Activated CD4-positive, CD25-positive, alpha-beta regulatory T cell treated with anti-CD3 and anti-CD28 coated beads, Interleukin-2, amount 50 U/mL, for 24 hours (primary cell): Measurements from ENCODE around the gene PRKCA.

ENCODE experiments used
- ATAC-seq, 2 donors: fragments of 150-1000 bp; cut with Tn5 transposase; one replicate each; pipeline ENCODE4 v1.10.0; 2021; ENCODE audit warnings: mild to moderate bottlenecking in 1 of 2, moderate library complexity in 1 of 2

The PRKCA gene

GRCh38 chr17:66783656-66784381, 481.4 kb downstream of the PRKCA start:
- no peak for ATAC-seq

- ATAC-seq = no peak
These were observed 482.4 kb downstream of the PRKCA start for GRCh38 chr17:66784621-66785364.

GRCh38 chr17:66786107-66786506, 483.7 kb downstream of the PRKCA start:
- no peak for ATAC-seq

DNA sequence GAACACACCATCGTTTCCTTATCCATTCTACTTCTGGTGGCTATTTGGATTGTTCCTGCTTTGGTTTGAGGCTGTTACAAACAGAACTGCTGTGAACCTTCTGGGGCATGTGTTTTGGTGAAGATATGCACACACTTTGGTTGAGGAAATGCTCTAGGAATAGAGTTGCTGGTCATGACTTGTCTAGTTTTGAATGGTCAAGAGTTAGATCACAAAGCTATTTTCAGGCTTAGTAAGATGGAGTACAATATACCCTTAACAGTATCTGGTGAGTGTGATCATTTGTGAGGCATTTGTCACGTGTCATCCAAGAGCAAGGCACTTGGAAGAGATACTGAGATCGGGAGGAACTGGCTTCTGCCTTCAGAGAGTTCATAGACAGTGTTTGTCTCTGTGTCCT, 485.5 kb downstream of the PRKCA start:
- ATAC-seq = no peak

DNA sequence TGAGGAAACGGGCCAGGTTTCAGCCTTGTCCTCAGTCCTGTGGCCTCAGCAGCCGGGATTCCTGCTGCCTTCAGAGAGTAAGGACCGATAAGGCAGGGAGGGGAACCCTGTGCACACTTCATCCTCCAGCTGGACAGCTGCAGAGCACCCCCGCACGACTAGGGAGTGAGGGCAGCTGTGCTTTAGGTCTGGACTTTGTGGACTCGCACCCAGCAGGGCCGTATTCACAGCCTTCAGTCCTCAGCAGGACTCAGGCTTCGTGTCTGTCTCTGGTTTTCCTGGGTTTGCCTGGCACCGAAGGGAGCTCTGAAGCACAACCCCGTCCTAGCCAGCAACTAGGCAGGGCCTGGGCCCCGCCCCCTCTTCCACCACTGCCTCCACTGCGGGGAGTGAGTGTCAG, 486.7 kb downstream of the PRKCA start:
- no peak for ATAC-seq

DNA sequence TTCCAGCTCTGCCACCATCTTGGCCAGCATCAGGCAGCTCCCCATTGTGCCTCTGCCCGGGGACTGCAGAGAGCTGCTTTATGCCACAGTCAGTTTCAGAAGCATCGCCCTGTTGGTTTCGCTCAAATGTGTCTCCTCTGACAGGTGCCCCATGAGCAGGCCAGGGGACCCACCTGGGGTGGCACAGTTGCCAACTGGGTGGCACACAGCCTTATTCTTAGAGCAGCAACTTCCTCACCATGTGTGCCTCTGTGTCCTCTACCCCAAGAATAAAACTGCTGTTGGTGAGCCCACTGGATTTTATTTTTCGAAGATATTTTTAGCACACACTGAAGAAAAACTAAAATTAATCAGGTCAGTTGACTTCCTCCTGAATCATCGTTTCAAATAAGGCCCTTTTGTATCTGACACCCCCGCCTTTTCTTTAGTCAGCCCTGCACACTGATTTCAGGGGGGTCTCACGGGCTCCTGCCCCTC, 487.6 kb downstream of the PRKCA start:
- no peak for ATAC-seq

GRCh38 chr17:66790501-66791061, 488.2 kb downstream of the PRKCA start:
- no peak for ATAC-seq

- ATAC-seq = no peak
These were observed 488.9 kb downstream of the PRKCA start for GRCh38 chr17:66791347-66791746.

DNA sequence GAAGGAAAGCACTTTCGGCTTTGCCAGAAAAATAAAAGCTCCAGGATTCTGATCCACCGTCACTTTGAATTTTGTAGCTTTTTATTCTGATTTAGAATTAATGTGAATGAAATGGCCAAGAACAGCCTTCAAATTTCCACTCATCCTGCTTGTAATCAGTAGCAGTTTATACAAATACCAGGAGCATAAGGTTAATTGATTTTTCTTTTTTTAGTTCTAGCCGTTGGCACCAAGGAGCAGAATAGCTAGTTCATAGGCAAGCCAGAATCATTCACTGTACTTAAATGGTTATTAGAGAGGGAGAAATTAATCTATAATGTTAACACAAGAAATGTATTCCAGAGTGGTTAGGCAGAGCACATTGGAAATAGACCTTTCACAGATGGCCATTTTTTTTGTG, 491.4 kb downstream of the PRKCA start:
- no peak for ATAC-seq

GRCh38 chr17:66795486-66795885, 493.1 kb downstream of the PRKCA start:
- ATAC-seq = no peak

DNA sequence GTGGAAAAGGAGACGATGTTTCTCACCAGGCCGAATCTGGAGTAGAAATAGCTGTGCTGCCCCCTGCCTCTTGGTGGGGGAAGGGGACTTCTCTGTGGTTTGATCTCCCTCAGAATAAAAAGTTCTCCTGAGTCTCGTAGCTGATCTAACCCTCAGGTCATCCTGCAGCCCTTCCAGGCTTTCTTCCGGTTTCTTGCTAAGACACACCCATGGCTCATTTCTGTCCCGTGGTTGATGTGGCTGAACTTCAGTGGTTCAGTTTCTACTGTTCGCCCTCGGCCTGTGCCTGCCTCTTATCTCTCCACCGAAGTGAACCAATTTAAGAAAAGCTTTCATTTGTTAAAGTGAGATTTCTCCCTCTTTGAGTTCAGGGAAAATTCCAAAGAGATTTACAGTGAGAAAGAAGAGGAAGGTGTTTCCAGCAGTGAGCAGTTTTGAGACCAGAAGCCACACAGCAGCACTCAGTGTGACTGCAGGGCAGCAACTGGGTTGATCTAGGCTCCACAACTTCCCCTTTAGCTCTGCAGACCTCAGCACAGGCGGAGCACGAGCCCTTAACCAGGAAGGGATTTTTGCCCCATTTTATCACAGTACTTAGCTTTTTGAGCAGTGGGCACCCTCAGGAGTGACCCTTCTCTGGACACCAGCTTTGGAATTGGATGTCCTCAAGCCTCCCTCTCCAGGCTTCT, 497.6 kb downstream of the PRKCA start:
- no peak for ATAC-seq

- no peak for ATAC-seq
These were observed 501.1 kb downstream of the PRKCA start for GRCh38 chr17:66803474-66803951.

GRCh38 chr17:66805567-66805966, 503.2 kb downstream of the PRKCA start:
- ATAC-seq = no peak

DNA sequence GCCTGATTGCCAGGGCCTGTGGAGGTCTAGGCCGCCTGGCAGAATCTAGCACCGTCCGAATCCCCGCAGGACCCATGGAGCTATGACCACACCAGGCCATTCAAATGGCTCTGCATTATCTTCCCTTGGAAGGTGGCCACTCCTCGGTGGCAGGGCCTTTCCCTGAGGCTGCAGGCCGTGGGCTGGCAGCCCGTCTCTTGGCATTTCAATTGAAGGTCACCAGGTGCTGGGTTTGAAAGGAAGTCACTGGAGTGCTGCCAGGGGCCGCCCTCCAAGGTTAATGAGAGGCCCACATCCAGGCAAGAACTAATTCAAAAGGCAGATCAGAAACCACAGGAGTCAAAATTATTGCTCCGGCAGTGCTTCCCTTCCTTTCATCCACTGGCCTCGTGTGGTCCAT, 504.8 kb downstream of the PRKCA start:
- no peak for ATAC-seq

DNA sequence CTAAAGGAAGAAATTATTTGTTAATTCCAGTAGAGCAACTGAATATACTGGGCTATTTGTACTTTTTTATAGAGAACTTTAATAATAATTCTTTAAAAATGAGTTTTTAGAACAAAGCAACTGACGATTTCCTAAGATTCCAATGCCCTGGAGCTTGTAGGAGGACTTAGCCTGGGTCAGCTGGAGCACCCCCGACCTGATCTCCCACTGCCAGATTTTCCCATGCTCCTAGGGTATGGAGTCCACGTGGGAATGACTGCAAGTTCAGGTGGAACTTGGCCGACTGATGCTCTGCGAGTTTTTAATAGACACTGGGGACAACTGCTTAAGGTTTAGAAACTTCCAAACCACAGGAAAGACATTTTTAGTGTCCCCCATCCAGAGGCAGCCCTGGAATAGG, 507.0 kb downstream of the PRKCA start:
- no peak for ATAC-seq

- no peak for ATAC-seq
These were observed 508.7 kb downstream of the PRKCA start for GRCh38 chr17:66810951-66811682.

GRCh38 chr17:66811683-66812054, 509.3 kb downstream of the PRKCA start:
- ATAC-seq = no peak

GRCh38 chr17:66812571-66812970, 510.2 kb downstream of the PRKCA start:
- no peak for ATAC-seq

DNA sequence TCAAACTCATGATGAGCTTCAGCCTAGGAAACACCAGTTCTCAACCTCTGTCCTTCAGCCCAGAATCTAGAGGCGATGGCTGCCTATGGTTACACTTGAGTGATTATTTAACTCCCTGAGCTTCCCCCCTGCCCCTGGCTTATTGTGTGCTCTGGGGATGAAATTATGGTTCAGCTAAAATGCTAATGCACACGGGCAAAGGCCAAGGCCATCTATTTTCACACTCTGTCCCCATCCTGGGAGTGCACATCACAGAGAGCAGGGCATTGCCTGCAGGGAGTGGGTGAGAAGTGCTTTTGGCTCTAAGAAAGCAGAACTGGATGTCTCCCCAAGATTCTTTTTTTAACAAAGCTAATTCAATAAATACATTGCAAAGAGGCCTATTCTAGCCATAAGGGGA, 510.9 kb downstream of the PRKCA start:
- ATAC-seq = no peak

- no peak for ATAC-seq
These were observed 511.6 kb downstream of the PRKCA start for GRCh38 chr17:66814026-66814425.

- ATAC-seq = no peak
These were observed 512.2 kb downstream of the PRKCA start for GRCh38 chr17:66814570-66814969.

DNA sequence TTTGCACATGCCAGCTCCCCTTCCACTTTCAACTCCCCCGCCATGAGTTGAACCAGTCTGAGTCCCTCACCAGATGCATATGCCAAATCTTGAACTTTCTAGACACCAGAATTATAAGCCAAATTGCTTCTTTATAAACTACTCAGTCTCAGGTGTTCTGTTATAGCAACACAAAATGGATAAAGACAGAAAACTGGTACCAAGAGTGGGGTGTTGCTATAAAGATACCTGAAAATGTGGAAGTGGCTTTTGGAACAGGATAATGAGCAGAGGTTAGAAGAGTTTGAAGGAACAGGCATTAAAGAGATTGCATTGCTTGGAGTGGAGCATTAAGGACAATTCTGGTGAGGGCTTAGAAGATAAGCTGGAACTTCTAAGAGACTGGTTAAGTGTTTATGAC, 515.3 kb downstream of the PRKCA start:
- ATAC-seq = no peak

- ATAC-seq = no peak
These were observed 517.1 kb downstream of the PRKCA start for GRCh38 chr17:66819466-66819865.
